ENCODE results near the gene NLRC3.

Gene NLRC3

GRCh38 chr16:3598236-3598635 is 21.0 kb upstream of the NLRC3 start:
- no peak for DNase-seq (ENCODE audit: low read depth in 2 of 2)

GRCh38 chr16:3597676-3598075 is 20.5 kb upstream of the NLRC3 start:
- DNase-seq (ENCODE audit: low read depth in 2 of 2) = no peak

GRCh38 chr16:3597226-3597625 is 20.0 kb upstream of the NLRC3 start:
- no peak for DNase-seq (ENCODE audit: low read depth in 2 of 2)

GRCh38 chr16:3596101-3596861 is 19.1 kb upstream of the NLRC3 start:
- no peak for DNase-seq (ENCODE audit: low read depth in 2 of 2)

- no peak for DNase-seq (ENCODE audit: low read depth in 2 of 2)
Measured at GRCh38 chr16:3595521-3596021, 18.4 kb upstream of the NLRC3 start.

- DNase-seq (ENCODE audit: low read depth in 2 of 2) = no peak
Measured at GRCh38 chr16:3595110-3595486, 17.9 kb upstream of the NLRC3 start.

- no peak for DNase-seq (ENCODE audit: low read depth in 2 of 2)
Measured at GRCh38 chr16:3594316-3595109, 17.3 kb upstream of the NLRC3 start.

- DNase-seq (ENCODE audit: low read depth in 2 of 2) = no peak
Measured at GRCh38 chr16:3592559-3592958, 15.4 kb upstream of the NLRC3 start.

- DNase-seq (ENCODE audit: low read depth in 2 of 2) = no peak
Measured at GRCh38 chr16:3591991-3592390, 14.8 kb upstream of the NLRC3 start.

- no peak for DNase-seq (ENCODE audit: low read depth in 2 of 2)
Measured at GRCh38 chr16:3591436-3591803, 14.2 kb upstream of the NLRC3 start.

- DNase-seq (ENCODE audit: low read depth in 2 of 2) = no peak
Measured at GRCh38 chr16:3590736-3591435, 13.7 kb upstream of the NLRC3 start.

GRCh38 chr16:3589991-3590701 is 12.9 kb upstream of the NLRC3 start:
- no peak for DNase-seq (ENCODE audit: low read depth in 2 of 2)

GRCh38 chr16:3589441-3589921 is 12.3 kb upstream of the NLRC3 start:
- DNase-seq (ENCODE audit: low read depth in 2 of 2) = no peak

- DNase-seq (ENCODE audit: low read depth in 2 of 2) = no peak
Measured at GRCh38 chr16:3589001-3589400, 11.8 kb upstream of the NLRC3 start.

GRCh38 chr16:3587547-3588110 is 10.4 kb upstream of the NLRC3 start:
- no peak for DNase-seq (ENCODE audit: low read depth in 2 of 2)

- DNase-seq (ENCODE audit: low read depth in 2 of 2) = no peak
Measured at GRCh38 chr16:3584412-3584811, 7.2 kb upstream of the NLRC3 start.

- DNase-seq (ENCODE audit: low read depth in 2 of 2) = no peak
Measured at GRCh38 chr16:3583303-3584038, 6.3 kb upstream of the NLRC3 start.

GRCh38 chr16:3582276-3583165 is 5.3 kb upstream of the NLRC3 start:
- DNase-seq (ENCODE audit: low read depth in 2 of 2) = no peak

- DNase-seq (ENCODE audit: low read depth in 2 of 2) = no peak
Measured at GRCh38 chr16:3581392-3581791, 4.2 kb upstream of the NLRC3 start.

- no peak for DNase-seq (ENCODE audit: low read depth in 2 of 2)
Measured at GRCh38 chr16:3580686-3581085, 3.5 kb upstream of the NLRC3 start.
